CD8-positive, alpha-beta memory T cell (primary cell): ENCODE results near the gene AMBRA1. TPM values are rescaled to one million over a fixed set of nuclear protein-coding genes. Genes with fewer than 3 reads are reported as not detected.

Experiments used
- CTCF ChIA-PET: fragments of 350-600 bp; sonication (Branson Sonifier 250); formaldehyde crosslinking; loops from one replicate; lab custom pipeline; 2021; ENCODE audit warnings: antibody characterized with exemption; lab: Charles Lee
- POLR2A ChIA-PET: fragments of 350-600 bp; sonication (Branson Sonifier 250); formaldehyde crosslinking; loops from one replicate; lab custom pipeline; 2021; ENCODE audit warnings: antibody characterized with exemption; lab: Charles Lee
- DNase-seq, 5 donors: peaks; one replicate each; pipeline versions ENCODE4 v3.0.0 to v3.0.0-alpha.2; 2020 to 2022; ENCODE audit warnings: mixed read lengths in 1 of 5
- H3K27ac ChIP-seq: one replicate; pipeline ENCODE4 v1.7.0; 2013; ENCODE audit warnings: low read depth, mild to moderate bottlenecking, low read length, moderate library complexity
- H3K27me3 ChIP-seq: 2 replicates; pipeline ENCODE4 v1.7.0; 2013; ENCODE audit warnings: low read length, mild to moderate bottlenecking; ENCODE audit not compliant: insufficient read depth, poor library complexity, severe bottlenecking
- H3K36me3 ChIP-seq: 2 replicates; pipeline ENCODE4 v1.7.0; 2013; ENCODE audit warnings: mild to moderate bottlenecking, low read length, moderate library complexity; ENCODE audit not compliant: insufficient read depth
- H3K4me1 ChIP-seq: 2 replicates; pipeline ENCODE4 v1.7.0; 2013; ENCODE audit warnings: mild to moderate bottlenecking, low read length, moderate library complexity; ENCODE audit not compliant: insufficient read depth
- H3K4me3 ChIP-seq: 2 replicates; pipeline ENCODE4 v1.7.0; 2013; ENCODE audit warnings: mild to moderate bottlenecking, low read length
- H3K9me3 ChIP-seq: 2 replicates; pipeline ENCODE4 v1.7.0; 2013; ENCODE audit warnings: mild to moderate bottlenecking, low read length
- H3K27ac Mint-ChIP-seq, 8 donors: one replicate each; pipeline ENCODE4 v1.8.0; 2020 to 2021; ENCODE audit warnings: mixed read lengths in 8 of 8, mild to moderate bottlenecking in 6 of 8, inconsistent platforms in 3 of 8, moderate library complexity in 3 of 8
- H3K27me3 Mint-ChIP-seq, 2 donors: one replicate each; pipeline ENCODE4 v1.8.0; 2020 to 2021; ENCODE audit warnings: mixed read lengths in 2 of 2, mild to moderate bottlenecking in 1 of 2, moderate library complexity in 1 of 2
- H3K36me3 Mint-ChIP-seq, 3 donors: one replicate each; pipeline ENCODE4 v1.8.0; 2020 to 2021; ENCODE audit warnings: mixed read lengths in 3 of 3, inconsistent platforms in 1 of 3, mild to moderate bottlenecking in 1 of 3
- H3K4me1 Mint-ChIP-seq, 3 donors: one replicate each; pipeline ENCODE4 v1.8.0; 2020 to 2021; ENCODE audit warnings: mixed read lengths in 3 of 3, inconsistent platforms in 1 of 3, mild to moderate bottlenecking in 1 of 3
- H3K4me3 Mint-ChIP-seq, 7 donors: one replicate each; pipeline ENCODE4 v1.8.0; 2020 to 2021; ENCODE audit warnings: mixed read lengths in 7 of 7, mild to moderate bottlenecking in 6 of 7, moderate library complexity in 4 of 7, inconsistent platforms in 2 of 7
- H3K9me3 Mint-ChIP-seq, 5 donors: one replicate each; pipeline ENCODE4 v1.8.0; 2020 to 2022; ENCODE audit warnings: mixed read lengths in 5 of 5, mild to moderate bottlenecking in 3 of 5, moderate library complexity in 2 of 5, inconsistent platforms in 1 of 5
- polyA plus RNA-seq: library from polyadenylated mRNA; unstranded; fragments of 300-500 nt; fragmentation: Illumina TruSeq; gene quantifications from one replicate; pipeline ENCODE4 v1.2.3, GENCODE V29; 2021
- total RNA-seq, 2 experiments: library from RNA; stranded (reverse); gene quantifications; one replicate each; pipeline ENCODE4 v1.2.3, GENCODE V29; 2021

AMBRA1 gene
- total and polyA plus RNA-seq, 3 experiments from 2014 or later, result 13.6 to 33.3 (median 31.3) TPM

- H3K9me3 Mint-ChIP-seq, result no peaks in the 10 kb centered on the region
- peak overlapping the region; percentile 77 to 98 (median 94) for H3K4me3 Mint-ChIP-seq
- Histone ChIP-seq H3K9me3 (no peaks in the 10 kb centered on the region), H3K36me3 (no peaks in the 10 kb centered on the region), H3K4me1 (peaks cover 77% of the 10 kb centered on the region), H3K27me3 (no peaks in the 10 kb centered on the region), H3K27ac (no peak overlapping the region), H3K4me3 (peak overlapping the region; percentile 66)
- peak overlapping the region; percentile 21 to 96 (median 89) for H3K27ac Mint-ChIP-seq
- DNase-seq, result no peak
- POLR2A ChIA-PET, result interaction anchor here (0.6 to 5.6 kb wide), 3 partner anchors 19 to 30 kb away, joined by 3 to 32 read pairs (median 5); partner anchors contain the start of gene MDK
- CTCF ChIA-PET, result interaction anchor here (1.4 to 18.1 kb wide), 3 partner anchors 16 to 113 kb away, joined by 5 to 358 read pairs (median 6); no protein-coding TSS in a partner anchor
- H3K36me3 Mint-ChIP-seq, result peaks cover 0 to 36% (median 0%) of the 10 kb centered on the region in 3 donors
- H3K27me3 Mint-ChIP-seq, result peaks cover 0 to 3% of the 10 kb centered on the region in 2 donors
- peaks cover 75 to 82% (median 78%) of the 10 kb centered on the region in 3 donors for H3K4me1 Mint-ChIP-seq
Measured at GRCh38 chr11:46350695-46351094, 243.1 kb downstream of the AMBRA1 start.

- ChIA-PET CTCF (interaction anchor here (0.7 to 18.1 kb wide), 10 partner anchors 9 to 1306 kb away, joined by 3 to 358 read pairs (median 5); no protein-coding TSS in a partner anchor), POLR2A (interaction anchor here (0.6 to 5.6 kb wide), 8 partner anchors 10 to 111 kb away, joined by 3 to 32 read pairs (median 4); partner anchors contain the start of gene MDK)
- DNase-seq, result peak; percentile 45 to 79 (median 69)
- Histone ChIP-seq H3K4me1 (peaks cover 81% of the 10 kb centered on the region), H3K9me3 (no peaks in the 10 kb centered on the region), H3K4me3 (peak overlapping the region; percentile 95), H3K27ac (peak overlapping the region; percentile 63), H3K36me3 (no peaks in the 10 kb centered on the region), H3K27me3 (no peaks in the 10 kb centered on the region)
- Mint-ChIP-seq H3K9me3 (no peaks in the 10 kb centered on the region), H3K27ac (peak overlapping the region; percentile 70 to 98 (median 94)), H3K27me3 (peaks cover 0 to 3% of the 10 kb centered on the region in 2 donors), H3K36me3 (peaks cover 0 to 27% (median 0%) of the 10 kb centered on the region in 3 donors), H3K4me1 (peaks cover 70 to 83% (median 74%) of the 10 kb centered on the region in 3 donors), H3K4me3 (peak overlapping the region; percentile 89 to 98 (median 96))
Measured at GRCh38 chr11:46348566-46349401, 245.0 kb downstream of the AMBRA1 start.

- H3K4me3 ChIP-seq, result peak overlapping the region; percentile 95
- Mint-ChIP-seq H3K4me3 (peak overlapping the region; percentile 89 to 98 (median 96)), H3K27me3 (peaks cover 0 to 3% of the 10 kb centered on the region in 2 donors), H3K4me1 (peaks cover 62 to 79% (median 67%) of the 10 kb centered on the region in 3 donors), H3K27ac (peak overlapping the region; percentile 70 to 98 (median 94)), H3K9me3 (no peaks in the 10 kb centered on the region), H3K36me3 (peaks cover 0 to 21% (median 0%) of the 10 kb centered on the region in 3 donors)
- CTCF ChIA-PET, result interaction anchor here (0.6 to 18.1 kb wide), 9 partner anchors 10 to 213 kb away, joined by 3 to 358 read pairs (median 7); no protein-coding TSS in a partner anchor
- no peaks in the 10 kb centered on the region for H3K36me3 ChIP-seq
- DNase-seq, result peak in 1 of 5 donors; percentile 25
- no peaks in the 10 kb centered on the region for H3K27me3 ChIP-seq
- H3K27ac ChIP-seq, result peak overlapping the region; percentile 63
- H3K4me1 ChIP-seq, result peaks cover 80% of the 10 kb centered on the region
- no peaks in the 10 kb centered on the region for H3K9me3 ChIP-seq
- POLR2A ChIA-PET, result interaction anchor here (1.0 to 5.6 kb wide), 4 partner anchors 11 to 105 kb away, joined by 3 to 32 read pairs (median 5); no protein-coding TSS in a partner anchor
Measured at GRCh38 chr11:46347637-46348311, 246.0 kb downstream of the AMBRA1 start.

GRCh38 chr11:46346886-46347636 lies 246.8 kb downstream of the AMBRA1 start, which contains the start of gene DGKZ:
DGKZ (plus strand) TSS chr11:46347463; CDS start chr11:46347660, 197 bp downstream.
- H3K36me3 ChIP-seq, result no peaks in the 10 kb centered on the region
- Mint-ChIP-seq H3K9me3 (no peaks in the 10 kb centered on the region), H3K27me3 (peaks cover 0 to 3% of the 10 kb centered on the region in 2 donors), H3K27ac (peak within 1 kb of the TSS; percentile 70 to 98 (median 94)), H3K4me3 (peak within 1 kb of the TSS; percentile 89 to 98 (median 96)), H3K36me3 (peaks cover 0 to 18% (median 0%) of the 10 kb centered on the region in 3 donors), H3K4me1 (peaks cover 62 to 78% (median 69%) of the 10 kb centered on the region in 3 donors)
- no peaks in the 10 kb centered on the region for H3K9me3 ChIP-seq
- peaks cover 80% of the 10 kb centered on the region for H3K4me1 ChIP-seq
- H3K27ac ChIP-seq, result peak within 1 kb of the TSS; percentile 63
- peak; percentile 87 to 97 (median 93) for DNase-seq
- POLR2A ChIA-PET, result interaction anchor here (1.8 to 5.6 kb wide), 2 partner anchors 16 to 104 kb away, joined by 7 to 32 read pairs; no protein-coding TSS in a partner anchor
- peak within 1 kb of the TSS; percentile 95 for H3K4me3 ChIP-seq
- H3K27me3 ChIP-seq, result no peaks in the 10 kb centered on the region
- CTCF ChIA-PET, result interaction anchor here (0.6 to 18.1 kb wide), 7 partner anchors 11 to 110 kb away, joined by 3 to 358 read pairs (median 8); no protein-coding TSS in a partner anchor

Other genes with a start within 250 kb of the AMBRA1 start
- 10 to 100 TPM; 85.8 to 87.2 TPM for gene DGKZ, start 246.6 kb downstream of the AMBRA1 start, total RNA-seq
- 87.4 TPM for gene DGKZ, start 246.6 kb downstream of the AMBRA1 start, polyA plus RNA-seq
- 1 to 10 TPM; 1.1 to 1.2 TPM for gene MDK, start 212.4 kb downstream of the AMBRA1 start, total RNA-seq
- gene MDK, start 212.4 kb downstream of the AMBRA1 start, polyA plus RNA-seq, result 0.97 TPM
- gene CHRM4, start 202.2 kb downstream of the AMBRA1 start, total RNA-seq, result not detected
- gene CHRM4, start 202.2 kb downstream of the AMBRA1 start, polyA plus RNA-seq, result 0.63 TPM
- gene HARBI1, start 23.2 kb upstream of the AMBRA1 start, total RNA-seq, result 1 to 10 TPM; 4.6 to 5.3 TPM
- 12.9 TPM for gene HARBI1, start 23.2 kb upstream of the AMBRA1 start, polyA plus RNA-seq
- gene ATG13, start 23.5 kb upstream of the AMBRA1 start, total RNA-seq, result 10 to 100 TPM; 67.9 to 69.6 TPM
- 81.6 TPM for gene ATG13, start 23.5 kb upstream of the AMBRA1 start, polyA plus RNA-seq
- gene ARHGAP1, start 106.6 kb upstream of the AMBRA1 start, total RNA-seq, result 10 to 100 TPM; 56.8 TPM
- 76.1 TPM for gene ARHGAP1, start 106.6 kb upstream of the AMBRA1 start, polyA plus RNA-seq
- 10 to 100 TPM; 13.2 to 14.4 TPM for gene ZNF408, start 107.0 kb upstream of the AMBRA1 start, total RNA-seq
- 9.6 TPM for gene ZNF408, start 107.0 kb upstream of the AMBRA1 start, polyA plus RNA-seq
- gene F2, start 125.2 kb upstream of the AMBRA1 start, total RNA-seq, result not detected
- not detected for gene F2, start 125.2 kb upstream of the AMBRA1 start, polyA plus RNA-seq